HepG2 (cell line): ENCODE data around the gene PELI3. TPM values are rescaled to one million over a fixed set of nuclear protein-coding genes. Genes with fewer than 3 reads are reported as not detected.
A peak's percentile ranks its signal among the peaks of the same experiment; 100 is the strongest.

ENCODE experiments used
- ATAC-seq: fragments of 200-7000 bp; cut with Tn5 transposase; 3 replicates; pipeline ENCODE4 v1.9.1; 2020; ENCODE audit warnings: mild to moderate bottlenecking, moderate library complexity
- BruUV-seq: library from RNA; stranded (reverse); fragments of 400-500 nt; replicated peaks from 2 replicates; lab custom pipeline; 2021; lab: Mats Ljungman, UMichigan
- CTCF ChIA-PET: fragments of 300-600 bp; formaldehyde crosslinking; extraction: SDS; loops from one replicate; lab custom pipeline; 2021; ENCODE audit warnings: low total read pairs, inconsistent platforms, low intra/inter-chr PET ratio; lab: Yijun Ruan, JAX
- POLR2A ChIA-PET: fragments of 350-600 bp; sonication (Branson Sonifier 250); formaldehyde crosslinking; loops from one replicate; lab custom pipeline; 2020; ENCODE audit warnings: antibody characterized with exemption, inconsistent platforms; lab: Yijun Ruan, JAX
- DNase-seq: peaks from one replicate; pipeline ENCODE4 v3.0.0-alpha.2; 2015; ENCODE audit warnings: low spot score
- FAIRE-seq: peaks from 3 replicates; lab custom pipeline; 2011; peaks lifted over from hg19 to GRCh38; lab: Jason Lieb, UNC
- H2AFZ ChIP-seq: one replicate; pipeline ENCODE4 v1.6.1; 2011; ENCODE audit warnings: low read length, inconsistent platforms
- H3K27ac ChIP-seq: fragments of 300-600 bp; 3 replicates; pipeline ENCODE4 v1.8.0; 2011; ENCODE audit warnings: mixed run types, mild to moderate bottlenecking, mixed read lengths, low read length, inconsistent platforms; ENCODE audit not compliant: insufficient read depth; ENCODE audit errors: extremely low read length
- H3K27me3 ChIP-seq, 2 experiments: fragments of 200-600 bp in 1 of 2; 2 replicates in 1 of 2; 3 replicates in 1 of 2; pipeline versions ENCODE4 v1.6.0 to v1.8.0; 2011; ENCODE audit warnings: low read length in 2 of 2, mild to moderate bottlenecking in 2 of 2, moderate library complexity in 2 of 2, inconsistent platforms in 1 of 2; ENCODE audit not compliant: insufficient read depth in 2 of 2, control insufficient read depth in 1 of 2
- H3K36me3 ChIP-seq, 2 experiments: fragments of 200-600 bp in 1 of 2; replicated peaks in 1 of 2; 2 replicates in 1 of 2; 3 replicates in 1 of 2; pipeline versions ENCODE4 v1.5.1 to v1.8.0; 2011; ENCODE audit warnings: low read length in 2 of 2, inconsistent platforms in 1 of 2; ENCODE audit not compliant: insufficient read depth in 2 of 2, control insufficient read depth in 1 of 2
- H3K4me1 ChIP-seq: 2 replicates; pipeline ENCODE4 v1.5.1; 2012; ENCODE audit warnings: low read length, inconsistent platforms; ENCODE audit not compliant: insufficient read depth
- H3K4me2 ChIP-seq: 2 replicates; pipeline ENCODE4 v1.6.0; 2011; ENCODE audit warnings: low read depth, low read length, inconsistent platforms
- H3K4me3 ChIP-seq, 3 experiments: fragments of 200-600 bp in 1 of 3; sonication (generic), shearing (Covaris generic) in 1 of 3; replicated peaks in 1 of 3; 2 replicates each; pipeline ENCODE4 v1.5.1; 2011 to 2016; ENCODE audit warnings: low read length in 3 of 3, inconsistent platforms in 2 of 3, low read depth in 2 of 3, mild to moderate bottlenecking in 2 of 3, control low read depth in 1 of 3, mixed read lengths in 1 of 3; ENCODE audit not compliant: insufficient read depth in 1 of 3
- H3K79me2 ChIP-seq: one replicate; pipeline ENCODE4 v1.6.1; 2011; ENCODE audit warnings: low read length, inconsistent platforms; ENCODE audit not compliant: insufficient read depth
- H3K9ac ChIP-seq: 2 replicates; pipeline ENCODE4 v1.6.0; 2011; ENCODE audit warnings: mild to moderate bottlenecking, low read depth, low read length, inconsistent platforms; ENCODE audit not compliant: insufficient read depth
- H3K9me3 ChIP-seq: 2 replicates; pipeline ENCODE4 v1.5.1; 2012; ENCODE audit warnings: mild to moderate bottlenecking, low read length
- H4K20me1 ChIP-seq: 2 replicates; pipeline ENCODE4 v1.6.0; 2011; ENCODE audit warnings: inconsistent platforms, mild to moderate bottlenecking, low read length, moderate library complexity; ENCODE audit not compliant: insufficient read depth
- RBM39 ChIP-seq: fragments of 200-400 bp; formaldehyde crosslinking; IDR thresholded peaks from one replicate; pipeline ENCODE4 v1.6.1; 2018; ENCODE audit warnings: antibody characterized with exemption, mild to moderate bottlenecking, low read depth, low read length; ENCODE audit not compliant: poor library complexity, severe bottlenecking
- SMC3 ChIP-seq: IDR thresholded peaks from 2 replicates; pipeline ENCODE4 v1.6.1; 2011; ENCODE audit warnings: low read length, improper control_type of control experiment
- TOE1 ChIP-seq: sonication (generic); formaldehyde crosslinking; IDR thresholded peaks from 2 replicates; pipeline ENCODE4 v1.4.0; 2020; ENCODE audit warnings: mild to moderate bottlenecking, missing genetic modification reagents
- TSC22D2 ChIP-seq: sonication (generic); formaldehyde crosslinking; IDR thresholded peaks from 2 replicates; pipeline ENCODE4 v1.5.1; 2020; ENCODE audit warnings: missing genetic modification reagents, mild to moderate bottlenecking, borderline replicate concordance
- ZBTB3 ChIP-seq: sonication (generic); formaldehyde crosslinking; IDR thresholded peaks from 2 replicates; pipeline ENCODE4 v1.4.0; 2020; ENCODE audit warnings: low read depth, mild to moderate bottlenecking, moderate library complexity, missing genetic modification reagents, borderline replicate concordance
- ZFY ChIP-seq: sonication (generic); formaldehyde crosslinking; IDR thresholded peaks from 2 replicates; pipeline ENCODE4 v1.4.0; 2020; ENCODE audit warnings: missing genetic modification reagents
- ZMYM2 ChIP-seq: sonication (generic); formaldehyde crosslinking; IDR thresholded peaks from 2 replicates; pipeline ENCODE4 v1.8.0; 2022; ENCODE audit warnings: mild to moderate bottlenecking, missing genetic modification reagents
- ZNF33A ChIP-seq: sonication (generic); formaldehyde crosslinking; IDR thresholded peaks from 2 replicates; pipeline ENCODE4 v1.5.1; 2020; ENCODE audit warnings: missing genetic modification reagents, mild to moderate bottlenecking, moderate library complexity, borderline replicate concordance
- ZNF543 ChIP-seq: sonication (generic); formaldehyde crosslinking; IDR thresholded peaks from 2 replicates; pipeline ENCODE4 v1.4.0; 2020; ENCODE audit warnings: mild to moderate bottlenecking, missing genetic modification reagents
- ZNF607 ChIP-seq: sonication (generic); formaldehyde crosslinking; IDR thresholded peaks from 2 replicates; pipeline ENCODE4 v1.5.1; 2020; ENCODE audit warnings: missing genetic modification reagents, mild to moderate bottlenecking, borderline replicate concordance
- WGBS: methylation state at CpG from one replicate; pipeline ENCODE4 v1.1.6; 2017; ENCODE audit warnings: low lambda C conversion rate; 5-methylcytosine and 5-hydroxymethylcytosine counted together
- in situ Hi-C: cut with HindIII; loops from 2 replicates; pipeline ENCODE4 v1.10.0; 2017; ENCODE audit warnings: low pct_unique_long_range_greater_than_20kb; ENCODE audit not compliant: extremely low pct_ligation_motif_present
- intact Hi-C: fragments of 100-400 bp; cut with micrococcal nuclease; formaldehyde crosslinking; loops from one replicate; pipeline ENCODE4 v1.10.0; 2022; ENCODE audit not compliant: unreplicated experiment
- polyA plus RNA-seq, 8 experiments: library from polyadenylated mRNA; depleted of rRNA in 3 of 8; stranded (reverse) in 7 of 8; unstranded in 1 of 8; fragments of >200 nt; fragmentation: Illumina TruSeq in 4 of 8; extraction: Trizol in 4 of 8; gene quantifications; 2 replicates each; pipeline versions ENCODE4 v1.2.1 to v1.2.3, GENCODE V29; 2011 to 2016; ENCODE audit warnings: low read depth in 4 of 8, missing spikeins in 1 of 8, mixed read lengths in 1 of 8; ENCODE audit not compliant: insufficient read depth in 1 of 8
- total RNA-seq, 5 experiments: library from RNA; depleted of rRNA; stranded (reverse); fragments of >200 nt; fragmentation: Illumina TruSeq; extraction: Trizol; gene quantifications; 2 replicates each; pipeline ENCODE4 v1.2.3, GENCODE V29; 2016; ENCODE audit warnings: low read depth in 1 of 5
- TF ChIP-seq, protein P1 (sequence below): sonication (generic); formaldehyde crosslinking; conservative IDR thresholded peaks from 2 replicates; pipeline ENCODE4 v1.4.0; 2020; ENCODE audit warnings: missing genetic modification reagents
- TF ChIP-seq, protein P2 (sequence below): sonication (generic); formaldehyde crosslinking; IDR thresholded peaks from 2 replicates; pipeline ENCODE4 v1.4.0; 2020; ENCODE audit warnings: missing genetic modification reagents
- TF ChIP-seq, protein P3 (sequence below): sonication (generic); formaldehyde crosslinking; IDR thresholded peaks from 2 replicates; pipeline ENCODE4 v1.5.1; 2020; ENCODE audit warnings: missing genetic modification reagents, mild to moderate bottlenecking, borderline replicate concordance
- TF ChIP-seq, protein P4 (sequence below): sonication (generic); formaldehyde crosslinking; IDR thresholded peaks from 2 replicates; pipeline ENCODE4 v1.4.0; 2020; ENCODE audit warnings: missing genetic modification reagents, borderline replicate concordance

The PELI3 gene
- total and polyA plus RNA-seq, 2 of the 13 experiments (the other 11 are each of a cell fraction or from before 2014, with no cell fraction given) = 2.0 to 4.0 TPM

DNA sequence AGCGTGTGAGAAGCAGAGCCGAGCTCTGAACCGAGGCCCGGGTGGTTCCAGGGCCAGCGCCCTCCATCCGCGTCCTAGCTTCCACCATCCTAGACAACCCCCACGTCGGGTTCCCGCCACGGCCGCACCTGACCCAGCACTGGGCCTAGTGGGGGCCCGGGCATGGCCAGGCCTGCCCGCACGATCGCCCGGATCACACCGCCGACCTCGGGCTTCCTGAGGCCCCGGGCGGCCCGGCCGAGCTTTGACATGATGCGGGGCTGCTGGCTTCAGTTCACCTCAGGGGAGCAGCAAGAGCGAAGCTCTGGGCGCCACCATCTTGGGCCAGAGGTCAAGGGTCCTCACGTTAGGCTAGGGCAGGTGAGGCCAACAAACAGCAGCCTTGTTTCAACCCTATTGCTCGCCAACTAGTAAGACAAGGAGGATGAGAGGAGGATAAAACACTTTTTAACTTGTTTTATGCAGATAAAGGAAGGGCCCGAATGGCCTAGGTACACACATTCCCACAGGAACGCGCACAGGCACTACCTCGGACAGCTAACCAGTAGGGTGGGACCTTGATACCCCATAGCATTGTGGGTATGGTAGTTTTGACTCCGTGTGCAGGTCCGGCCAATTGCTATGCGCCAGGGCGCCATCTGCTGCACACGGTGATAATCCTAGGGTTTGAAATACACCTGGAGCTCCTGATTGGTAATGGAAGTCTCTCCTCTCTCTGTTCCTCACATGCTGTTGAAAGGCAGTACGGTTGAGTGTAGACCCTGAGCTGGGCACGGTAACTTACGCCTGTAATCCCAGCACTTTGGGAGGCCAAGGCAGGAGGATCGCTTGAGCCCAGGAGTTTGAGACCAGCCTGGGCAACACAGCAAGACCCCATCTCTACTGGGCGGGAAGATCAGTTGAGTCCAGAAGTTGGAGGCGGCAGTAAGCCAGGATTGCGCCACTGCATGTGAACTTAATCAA, 27.9 kb upstream of the PELI3 start, which contains the start of gene MRPL11:
Gene MRPL11 (minus strand): TSS at position 345 of the 963 bp plus-strand sequence. CDS start 94 bp downstream, at position 251.
- peaks cover 7 to 21% of the 10 kb centered on the region in 2 experiments; a peak in 4 of 5 replicates for H3K36me3 ChIP-seq
- 6% methylated on average over 28 of the region's 45 CpGs for WGBS
- H3K4me1 ChIP-seq = peaks cover 33% of the 10 kb centered on the region
- peak within 1 kb of the TSS; percentile 98 for H2AFZ ChIP-seq
- in situ Hi-C loops (no loop called here), intact Hi-C loops (no loop called here)
- POLR2A ChIA-PET = interaction anchor here (0.7 to 3.2 kb wide), 16 partner anchors 8 to 405 kb away, joined by 3 to 41 read pairs (median 6); partner anchors contain the start of genes BBS1, DPP3, NPAS4 and PELI3
- H3K4me3 ChIP-seq = peak within 1 kb of the TSS; percentile 78 to 89 (median 84)
- no peaks in the 10 kb centered on the region for H3K9me3 ChIP-seq
- H3K4me2 ChIP-seq = peak within 1 kb of the TSS; percentile 90
- CTCF ChIA-PET = interaction anchor here (1.6 to 2.3 kb wide), 2 partner anchors 30 to 240 kb away, joined by 5 to 11 read pairs; partner anchors contain the start of gene RBM4B
- peak; percentile 97 for FAIRE-seq
- peak within 1 kb of the TSS; percentile 90 for H3K9ac ChIP-seq
- BruUV-seq = no TSS peak
- peak; percentile 94 for ATAC-seq
- H3K27me3 ChIP-seq = peaks cover 2 to 9% of the 10 kb centered on the region in 2 experiments; a peak in 2 of 5 replicates
- H4K20me1 ChIP-seq = no peaks in the 10 kb centered on the region
- DNase-seq = peak; percentile 92
- peaks cover 9% of the 10 kb centered on the region for H3K79me2 ChIP-seq
- H3K27ac ChIP-seq = peak within 1 kb of the TSS; percentile 88
- no peak; the same call in 1 of the 2 replicates for TF ChIP-seq ZNF33A (CRISPR knock-in tag)
- TF ChIP-seq, protein P1, sequence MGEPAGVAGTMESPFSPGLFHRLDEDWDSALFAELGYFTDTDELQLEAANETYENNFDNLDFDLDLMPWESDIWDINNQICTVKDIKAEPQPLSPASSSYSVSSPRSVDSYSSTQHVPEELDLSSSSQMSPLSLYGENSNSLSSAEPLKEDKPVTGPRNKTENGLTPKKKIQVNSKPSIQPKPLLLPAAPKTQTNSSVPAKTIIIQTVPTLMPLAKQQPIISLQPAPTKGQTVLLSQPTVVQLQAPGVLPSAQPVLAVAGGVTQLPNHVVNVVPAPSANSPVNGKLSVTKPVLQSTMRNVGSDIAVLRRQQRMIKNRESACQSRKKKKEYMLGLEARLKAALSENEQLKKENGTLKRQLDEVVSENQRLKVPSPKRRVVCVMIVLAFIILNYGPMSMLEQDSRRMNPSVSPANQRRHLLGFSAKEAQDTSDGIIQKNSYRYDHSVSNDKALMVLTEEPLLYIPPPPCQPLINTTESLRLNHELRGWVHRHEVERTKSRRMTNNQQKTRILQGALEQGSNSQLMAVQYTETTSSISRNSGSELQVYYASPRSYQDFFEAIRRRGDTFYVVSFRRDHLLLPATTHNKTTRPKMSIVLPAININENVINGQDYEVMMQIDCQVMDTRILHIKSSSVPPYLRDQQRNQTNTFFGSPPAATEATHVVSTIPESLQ (CRISPR knock-in tag) = no peak
- TF ChIP-seq TSC22D2 = no peak
- TF ChIP-seq RBM39 = no peak
- no peak for TF ChIP-seq ZBTB3 (CRISPR knock-in tag)
- TF ChIP-seq SMC3 = peak; percentile 46; the same call in 1 of the 2 replicates
- no peak for TF ChIP-seq ZMYM2 (CRISPR knock-in tag)
- TF ChIP-seq ZNF543 (CRISPR knock-in tag) = no peak
- TF ChIP-seq, protein P2, sequence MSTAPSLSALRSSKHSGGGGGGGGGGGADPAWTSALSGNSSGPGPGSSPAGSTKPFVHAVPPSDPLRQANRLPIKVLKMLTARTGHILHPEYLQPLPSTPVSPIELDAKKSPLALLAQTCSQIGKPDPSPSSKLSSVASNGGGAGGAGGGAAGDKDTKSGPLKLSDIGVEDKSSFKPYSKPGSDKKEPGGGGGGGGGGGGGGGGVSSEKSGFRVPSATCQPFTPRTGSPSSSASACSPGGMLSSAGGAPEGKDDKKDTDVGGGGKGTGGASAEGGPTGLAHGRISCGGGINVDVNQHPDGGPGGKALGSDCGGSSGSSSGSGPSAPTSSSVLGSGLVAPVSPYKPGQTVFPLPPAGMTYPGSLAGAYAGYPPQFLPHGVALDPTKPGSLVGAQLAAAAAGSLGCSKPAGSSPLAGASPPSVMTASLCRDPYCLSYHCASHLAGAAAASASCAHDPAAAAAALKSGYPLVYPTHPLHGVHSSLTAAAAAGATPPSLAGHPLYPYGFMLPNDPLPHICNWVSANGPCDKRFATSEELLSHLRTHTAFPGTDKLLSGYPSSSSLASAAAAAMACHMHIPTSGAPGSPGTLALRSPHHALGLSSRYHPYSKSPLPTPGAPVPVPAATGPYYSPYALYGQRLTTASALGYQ = no peak
- no peak; the same call in 1 of the 2 replicates for TF ChIP-seq TOE1
- peak; percentile 88; the same call in 1 of the 2 replicates for TF ChIP-seq ZNF607 (CRISPR knock-in tag)
- peak; percentile 91 for TF ChIP-seq ZFY (CRISPR knock-in tag)
- TF ChIP-seq, protein P3, sequence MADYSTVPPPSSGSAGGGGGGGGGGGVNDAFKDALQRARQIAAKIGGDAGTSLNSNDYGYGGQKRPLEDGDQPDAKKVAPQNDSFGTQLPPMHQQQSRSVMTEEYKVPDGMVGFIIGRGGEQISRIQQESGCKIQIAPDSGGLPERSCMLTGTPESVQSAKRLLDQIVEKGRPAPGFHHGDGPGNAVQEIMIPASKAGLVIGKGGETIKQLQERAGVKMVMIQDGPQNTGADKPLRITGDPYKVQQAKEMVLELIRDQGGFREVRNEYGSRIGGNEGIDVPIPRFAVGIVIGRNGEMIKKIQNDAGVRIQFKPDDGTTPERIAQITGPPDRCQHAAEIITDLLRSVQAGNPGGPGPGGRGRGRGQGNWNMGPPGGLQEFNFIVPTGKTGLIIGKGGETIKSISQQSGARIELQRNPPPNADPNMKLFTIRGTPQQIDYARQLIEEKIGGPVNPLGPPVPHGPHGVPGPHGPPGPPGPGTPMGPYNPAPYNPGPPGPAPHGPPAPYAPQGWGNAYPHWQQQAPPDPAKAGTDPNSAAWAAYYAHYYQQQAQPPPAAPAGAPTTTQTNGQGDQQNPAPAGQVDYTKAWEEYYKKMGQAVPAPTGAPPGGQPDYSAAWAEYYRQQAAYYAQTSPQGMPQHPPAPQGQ (CRISPR knock-in tag) = no peak
- TF ChIP-seq, protein P4, sequence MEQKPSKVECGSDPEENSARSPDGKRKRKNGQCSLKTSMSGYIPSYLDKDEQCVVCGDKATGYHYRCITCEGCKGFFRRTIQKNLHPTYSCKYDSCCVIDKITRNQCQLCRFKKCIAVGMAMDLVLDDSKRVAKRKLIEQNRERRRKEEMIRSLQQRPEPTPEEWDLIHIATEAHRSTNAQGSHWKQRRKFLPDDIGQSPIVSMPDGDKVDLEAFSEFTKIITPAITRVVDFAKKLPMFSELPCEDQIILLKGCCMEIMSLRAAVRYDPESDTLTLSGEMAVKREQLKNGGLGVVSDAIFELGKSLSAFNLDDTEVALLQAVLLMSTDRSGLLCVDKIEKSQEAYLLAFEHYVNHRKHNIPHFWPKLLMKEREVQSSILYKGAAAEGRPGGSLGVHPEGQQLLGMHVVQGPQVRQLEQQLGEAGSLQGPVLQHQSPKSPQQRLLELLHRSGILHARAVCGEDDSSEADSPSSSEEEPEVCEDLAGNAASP (CRISPR knock-in tag) = peak; percentile 68; the same call in 1 of the 2 replicates
